ENCODE measurements around the gene INHBC. TPM values are rescaled to one million over a fixed set of nuclear protein-coding genes. Genes with fewer than 3 reads are reported as not detected.

INHBC gene
- total RNA-seq, 1 donor from 2014 or later = not detected

GRCh38 chr12:57446292-57446960 lies 11.8 kb downstream of the INHBC start:
- Mint-ChIP-seq H3K27ac (ENCODE audit: unreplicated experiment) (no peak overlapping the region), H3K36me3 (ENCODE audit: low read depth) (no peaks in the 10 kb centered on the region), H3K9me3 (ENCODE audit: low read depth) (no peaks in the 10 kb centered on the region), H3K27me3 (ENCODE audit: low read depth) (no peaks in the 10 kb centered on the region), H3K4me1 (ENCODE audit: low read depth) (peaks cover 7% of the 10 kb centered on the region), H3K4me3 (ENCODE audit: unreplicated experiment) (no peak overlapping the region)
- no peak for TF ChIP-seq CTCF (IDR thresholded peaks at IDR 0.05)
- DNase-seq (ENCODE audit: low spot score) = peak; percentile 18

GRCh38 chr12:57448669-57449068 lies 14.1 kb downstream of the INHBC start:
- Mint-ChIP-seq H3K4me1 (ENCODE audit: low read depth) (peaks cover 24% of the 10 kb centered on the region), H3K27me3 (ENCODE audit: low read depth) (no peaks in the 10 kb centered on the region), H3K36me3 (ENCODE audit: low read depth) (no peaks in the 10 kb centered on the region), H3K4me3 (ENCODE audit: unreplicated experiment) (no peak overlapping the region), H3K9me3 (ENCODE audit: low read depth) (no peaks in the 10 kb centered on the region), H3K27ac (ENCODE audit: unreplicated experiment) (no peak overlapping the region)
- peak; percentile 5 for DNase-seq (ENCODE audit: low spot score)
- no peak for TF ChIP-seq CTCF (IDR thresholded peaks at IDR 0.05)

- Mint-ChIP-seq H3K9me3 (ENCODE audit: low read depth) (no peaks in the 10 kb centered on the region), H3K27ac (ENCODE audit: unreplicated experiment) (no peak overlapping the region), H3K4me3 (ENCODE audit: unreplicated experiment) (no peak overlapping the region), H3K4me1 (ENCODE audit: low read depth) (peaks cover 25% of the 10 kb centered on the region), H3K27me3 (ENCODE audit: low read depth) (no peaks in the 10 kb centered on the region), H3K36me3 (ENCODE audit: low read depth) (no peaks in the 10 kb centered on the region)
- TF ChIP-seq CTCF (IDR thresholded peaks at IDR 0.05) = no peak
- peak; percentile 71 for DNase-seq (ENCODE audit: low spot score)
Observed at GRCh38 chr12:57449375-57449774, 14.8 kb downstream of the INHBC start.

- peaks cover 31% of the 10 kb centered on the region for H3K4me1 Mint-ChIP-seq (ENCODE audit: low read depth)
- H3K9me3 Mint-ChIP-seq (ENCODE audit: low read depth) = no peaks in the 10 kb centered on the region
- H3K4me3 Mint-ChIP-seq (ENCODE audit: unreplicated experiment) = no peak overlapping the region
- no peaks in the 10 kb centered on the region for H3K36me3 Mint-ChIP-seq (ENCODE audit: low read depth)
- no peak overlapping the region for H3K27ac Mint-ChIP-seq (ENCODE audit: unreplicated experiment)
- no peaks in the 10 kb centered on the region for H3K27me3 Mint-ChIP-seq (ENCODE audit: low read depth)
- no peak for TF ChIP-seq CTCF (IDR thresholded peaks at IDR 0.05)
- DNase-seq (ENCODE audit: low spot score) = peak; percentile 7
Observed at GRCh38 chr12:57450057-57450456, 15.5 kb downstream of the INHBC start.

- no peaks in the 10 kb centered on the region for H3K27me3 Mint-ChIP-seq (ENCODE audit: low read depth)
- H3K36me3 Mint-ChIP-seq (ENCODE audit: low read depth) = no peaks in the 10 kb centered on the region
- no peaks in the 10 kb centered on the region for H3K9me3 Mint-ChIP-seq (ENCODE audit: low read depth)
- TF ChIP-seq CTCF (IDR thresholded peaks at IDR 0.05) = no peak
- DNase-seq (ENCODE audit: low spot score) = peak; percentile 59
- H3K27ac Mint-ChIP-seq (ENCODE audit: unreplicated experiment) = no peak overlapping the region
- peaks cover 44% of the 10 kb centered on the region for H3K4me1 Mint-ChIP-seq (ENCODE audit: low read depth)
- no peak overlapping the region for H3K4me3 Mint-ChIP-seq (ENCODE audit: unreplicated experiment)
Observed at GRCh38 chr12:57451233-57451778, 16.7 kb downstream of the INHBC start.
